H9 (cell line): ENCODE results near the gene MAPK4. TPM values are rescaled to one million over a fixed set of nuclear protein-coding genes. Genes with fewer than 3 reads are reported as not detected.

Experiments
- DNase-seq: peaks from one replicate; pipeline ENCODE4 v3.0.0-alpha.2; 2017
- H2AFZ ChIP-seq: one replicate; pipeline ENCODE4 v1.6.1; 2013; ENCODE audit warnings: mild to moderate bottlenecking, low read length, control low read depth, moderate library complexity
- H2AK5ac ChIP-seq: 2 replicates; pipeline ENCODE4 v1.6.1; 2013; ENCODE audit warnings: low read length, control low read depth, mixed read lengths; ENCODE audit not compliant: insufficient read length
- H2BK120ac ChIP-seq: one replicate; pipeline ENCODE4 v1.6.1; 2013; ENCODE audit warnings: low read depth, mild to moderate bottlenecking, low read length, control low read depth, inconsistent platforms; ENCODE audit not compliant: poor library complexity, severe bottlenecking
- H2BK12ac ChIP-seq: 2 replicates; pipeline ENCODE4 v1.6.1; 2013; ENCODE audit warnings: low read length, control low read depth, mixed read lengths, low read depth; ENCODE audit not compliant: insufficient read length
- H2BK15ac ChIP-seq: 2 replicates; pipeline ENCODE4 v1.6.1; 2013; ENCODE audit warnings: low read depth, low read length, control low read depth
- H2BK20ac ChIP-seq: one replicate; pipeline ENCODE4 v1.6.1; 2013; ENCODE audit warnings: low read depth, mild to moderate bottlenecking, low read length, control low read depth, inconsistent platforms; ENCODE audit not compliant: poor library complexity, severe bottlenecking
- H2BK5ac ChIP-seq: 2 replicates; pipeline ENCODE4 v1.6.1; 2013; ENCODE audit warnings: low read length, control low read depth, mixed read lengths; ENCODE audit not compliant: insufficient read length
- H3K14ac ChIP-seq: 2 replicates; pipeline ENCODE4 v1.6.1; 2013; ENCODE audit warnings: low read length, control low read depth; ENCODE audit not compliant: insufficient read depth
- H3K18ac ChIP-seq: 2 replicates; pipeline ENCODE4 v1.6.1; 2013; ENCODE audit warnings: low read depth, mild to moderate bottlenecking, mixed read lengths, low read length, control low read depth; ENCODE audit not compliant: insufficient read length
- H3K23ac ChIP-seq: 2 replicates; pipeline ENCODE4 v1.6.1; 2013; ENCODE audit warnings: low read length, control low read depth, mixed read lengths, low read depth; ENCODE audit not compliant: insufficient read length
- H3K23me2 ChIP-seq: 2 replicates; pipeline ENCODE4 v1.6.1; 2013; ENCODE audit warnings: low read depth, mild to moderate bottlenecking, mixed read lengths, low read length, control low read depth; ENCODE audit not compliant: insufficient read length, poor library complexity, severe bottlenecking
- H3K27ac ChIP-seq: 2 replicates; pipeline ENCODE4 v1.5.1; 2013; ENCODE audit warnings: low read length, control low read depth, mixed read lengths, low read depth; ENCODE audit not compliant: insufficient read length
- H3K27me3 ChIP-seq: 2 replicates; pipeline ENCODE4 v1.6.1; 2013; ENCODE audit warnings: low read length, control low read depth, inconsistent platforms; ENCODE audit not compliant: insufficient read depth
- H3K4ac ChIP-seq: 2 replicates; pipeline ENCODE4 v1.6.1; 2013; ENCODE audit warnings: low read depth, mild to moderate bottlenecking, control low read depth, inconsistent platforms, low read length, moderate library complexity
- H3K4me1 ChIP-seq: 2 replicates; pipeline ENCODE4 v1.6.1; 2013; ENCODE audit warnings: low read length, control low read depth, inconsistent platforms; ENCODE audit not compliant: insufficient read depth
- H3K4me2 ChIP-seq: 2 replicates; pipeline ENCODE4 v1.6.1; 2013; ENCODE audit warnings: low read length, control low read depth, mixed read lengths; ENCODE audit not compliant: insufficient read length, insufficient read depth
- H3K56ac ChIP-seq: 2 replicates; pipeline ENCODE4 v1.6.1; 2013; ENCODE audit warnings: low read depth, mild to moderate bottlenecking, mixed read lengths, low read length, control low read depth; ENCODE audit not compliant: insufficient read length
- H3K79me1 ChIP-seq: 2 replicates; pipeline ENCODE4 v1.6.1; 2013; ENCODE audit warnings: low read depth, mild to moderate bottlenecking, moderate library complexity, low read length, control low read depth, inconsistent platforms; ENCODE audit not compliant: insufficient read depth, poor library complexity, severe bottlenecking
- H3K79me2 ChIP-seq: 2 replicates; pipeline ENCODE4 v1.6.1; 2013; ENCODE audit warnings: low read length, control low read depth, inconsistent platforms; ENCODE audit not compliant: insufficient read depth
- H3K9ac ChIP-seq: 2 replicates; pipeline ENCODE4 v1.6.1; 2013; ENCODE audit warnings: low read length, control low read depth, mixed read lengths; ENCODE audit not compliant: insufficient read length; ENCODE audit errors: extremely low read depth
- H3K9me3 ChIP-seq: one replicate; pipeline ENCODE4 v1.6.1; 2013; ENCODE audit warnings: low read depth, low read length, inconsistent platforms; ENCODE audit not compliant: control insufficient read depth
- H3T11ph ChIP-seq: one replicate; pipeline ENCODE4 v1.6.1; 2013; ENCODE audit warnings: mild to moderate bottlenecking, low read length, control low read depth, inconsistent platforms
- H4K20me1 ChIP-seq: one replicate; pipeline ENCODE4 v1.6.1; 2013; ENCODE audit not compliant: control insufficient read depth, insufficient read length, insufficient read depth
- H4K5ac ChIP-seq: 2 replicates; pipeline ENCODE4 v1.6.1; 2013; ENCODE audit warnings: low read depth, mild to moderate bottlenecking, mixed read lengths, low read length, control low read depth; ENCODE audit not compliant: insufficient read length
- H4K8ac ChIP-seq: replicated peaks from 2 replicates; pipeline ENCODE4 v1.6.1; 2013; ENCODE audit warnings: low read length, control low read depth, mixed read lengths, low read depth; ENCODE audit not compliant: insufficient read length
- H4K91ac ChIP-seq: 2 replicates; pipeline ENCODE4 v1.6.1; 2013; ENCODE audit warnings: low read depth, mild to moderate bottlenecking, moderate library complexity, mixed read lengths, low read length, control low read depth; ENCODE audit not compliant: insufficient read length
- H3K27ac Mint-ChIP-seq, 3 experiments: 2 replicates in 2 of 3; 3 replicates in 1 of 3; pipeline ENCODE4 v1.8.0; 2020 to 2021; ENCODE audit warnings: mixed read lengths in 3 of 3, mild to moderate bottlenecking in 1 of 3, moderate library complexity in 1 of 3
- H3K27me3 Mint-ChIP-seq: 2 replicates; pipeline ENCODE4 v1.8.0; 2021; ENCODE audit warnings: low read depth, mild to moderate bottlenecking, moderate library complexity, mixed read lengths
- H3K36me3 Mint-ChIP-seq, 3 experiments: 2 replicates in 2 of 3; 3 replicates in 1 of 3; pipeline ENCODE4 v1.8.0; 2020 to 2021; ENCODE audit warnings: low read depth in 3 of 3, mixed read lengths in 3 of 3; ENCODE audit not compliant: insufficient read depth in 1 of 3
- H3K4me1 Mint-ChIP-seq, 2 experiments: 2 replicates each; pipeline ENCODE4 v1.8.0; 2020; ENCODE audit warnings: mixed read lengths in 2 of 2
- H3K4me3 Mint-ChIP-seq, 2 experiments: 2 replicates in 1 of 2; 3 replicates in 1 of 2; pipeline ENCODE4 v1.8.0; 2020 to 2021; ENCODE audit warnings: mild to moderate bottlenecking in 2 of 2, mixed read lengths in 2 of 2, moderate library complexity in 1 of 2
- H3K9me3 Mint-ChIP-seq, 2 experiments: 2 replicates in 1 of 2; 3 replicates in 1 of 2; pipeline ENCODE4 v1.8.0; 2020; ENCODE audit warnings: mild to moderate bottlenecking in 2 of 2, mixed read lengths in 2 of 2, moderate library complexity in 1 of 2
- CTCF ChIP-seq: fragments of 200-600 bp; sonication (generic); conservative IDR thresholded peaks from 3 replicates; pipeline ENCODE4 v1.8.0; 2021; ENCODE audit warnings: antibody characterized with exemption, mild to moderate bottlenecking
- WGBS: extraction: QIAGEN DNeasy Blood & Tissue Kit; methylation state at CpG from one replicate; pipeline ENCODE4 v1.1.7; 2013; ENCODE audit warnings: missing lambda C conversion rate, low lambda C conversion rate, mixed read lengths; ENCODE audit not compliant: insufficient read length; ENCODE audit errors: extremely low coverage; 5-methylcytosine and 5-hydroxymethylcytosine counted together
- total RNA-seq: library from RNA; stranded (reverse); gene quantifications from 2 replicates; pipeline ENCODE4 v1.2.1, GENCODE V29; 2021

The MAPK4 gene
- total RNA-seq, 1 experiment from 2014 or later = 1.6 TPM

- H2BK15ac ChIP-seq = no peak overlapping the region
- WGBS = no CpG with 5 or more reads among the region's 4 CpGs
- H3K56ac ChIP-seq = no peak overlapping the region
- H3K9ac ChIP-seq = no peak overlapping the region
- H3K4me2 ChIP-seq = no peak overlapping the region
- DNase-seq = no peak
- H3K27ac Mint-ChIP-seq = peak overlapping the region in 2 of 3 experiments; percentile 5 to 39; a peak in 3 of 7 replicates
- no peak overlapping the region for H2BK12ac ChIP-seq
- H3K14ac ChIP-seq = no peak overlapping the region
- no peaks in the 10 kb centered on the region for H3K23me2 ChIP-seq
- H2AK5ac ChIP-seq = no peak overlapping the region
- H3K27me3 ChIP-seq = no peaks in the 10 kb centered on the region
- no peak overlapping the region for H3K4ac ChIP-seq
- no peaks in the 10 kb centered on the region for H3K79me1 ChIP-seq
- H2AFZ ChIP-seq = no peak overlapping the region
- no peak overlapping the region for H4K5ac ChIP-seq
- H3K4me1 ChIP-seq = peaks cover 8% of the 10 kb centered on the region; the same call in 1 of the 2 replicates
- H3K18ac ChIP-seq = no peak overlapping the region
- H3K79me2 ChIP-seq = no peaks in the 10 kb centered on the region
- H3K27me3 Mint-ChIP-seq = no peaks in the 10 kb centered on the region
- H4K20me1 ChIP-seq = no peaks in the 10 kb centered on the region
- H3K4me1 Mint-ChIP-seq = peaks cover 37 to 38% of the 10 kb centered on the region in 2 experiments
- no peak for TF ChIP-seq CTCF
- H2BK120ac ChIP-seq = no peak overlapping the region
- no peak overlapping the region for H3T11ph ChIP-seq
- no peak overlapping the region for H3K23ac ChIP-seq
- no peak overlapping the region for H3K27ac ChIP-seq
- no peak overlapping the region for H4K91ac ChIP-seq
- no peak overlapping the region for H4K8ac ChIP-seq
- no peak overlapping the region for H2BK5ac ChIP-seq
- H3K9me3 ChIP-seq = no peaks in the 10 kb centered on the region
- no peaks in the 10 kb centered on the region for H3K36me3 Mint-ChIP-seq
- H3K9me3 Mint-ChIP-seq = no peaks in the 10 kb centered on the region
- H2BK20ac ChIP-seq = no peak overlapping the region
- peak overlapping the region in 1 of 2 experiments; percentile 7; a peak in 1 of 5 replicates for H3K4me3 Mint-ChIP-seq
Measured at GRCh38 chr18:50696929-50697328, 137.0 kb downstream of the MAPK4 start.
